IMR-90 (cell line): Measurements from ENCODE around the gene AHDC1. TPM values are rescaled to one million over a fixed set of nuclear protein-coding genes. Genes with fewer than 3 reads are reported as not detected.
A peak's percentile ranks its signal among the peaks of the same experiment; 100 is the strongest.

Source experiments
- ATAC-seq: fragments of 200-7000 bp; cut with Tn5 transposase; 2 replicates; pipeline ENCODE4 v1.9.1; 2020; ENCODE audit warnings: low read depth, mild to moderate bottlenecking, moderate library complexity
- BruUV-seq: library from RNA; stranded (reverse); fragments of 400-500 nt; replicated peaks from 2 replicates; lab custom pipeline; 2021; lab: Mats Ljungman, UMichigan
- CTCF ChIA-PET: fragments of 300-600 bp; formaldehyde crosslinking; extraction: SDS; loops from one replicate; lab custom pipeline; 2021; ENCODE audit warnings: antibody characterized with exemption; lab: Yijun Ruan, JAX
- POLR2A ChIA-PET: fragments of 300-600 bp; sonication (Branson Sonifier 250); formaldehyde crosslinking; loops from one replicate; lab custom pipeline; 2022; ENCODE audit warnings: antibody characterized with exemption; ENCODE audit not compliant: unreplicated experiment; lab: Charles Lee
- DNase-seq: peaks from one replicate; pipeline ENCODE4 v3.0.0; 2013
- H2AFZ ChIP-seq: replicated peaks from 2 replicates; pipeline ENCODE3; 2013; ENCODE audit warnings: low read length, mild to moderate bottlenecking; ENCODE audit not compliant: poor library complexity
- H2AK5ac ChIP-seq: 2 replicates; pipeline ENCODE4 v1.6.1; 2013; ENCODE audit warnings: low read depth, low read length, inconsistent platforms
- H2AK9ac ChIP-seq: replicated peaks from 2 replicates; pipeline ENCODE3; 2013; ENCODE audit warnings: mild to moderate bottlenecking, low read depth, low read length, moderate library complexity; ENCODE audit not compliant: poor library complexity
- H2BK120ac ChIP-seq: 2 replicates; pipeline ENCODE4 v1.6.1; 2013; ENCODE audit warnings: low read depth, low read length, inconsistent platforms
- H2BK15ac ChIP-seq: 3 replicates; pipeline ENCODE4 v1.6.1; 2013; ENCODE audit warnings: low read depth, low read length, inconsistent platforms
- H2BK20ac ChIP-seq: 2 replicates; pipeline ENCODE4 v1.6.1; 2013; ENCODE audit warnings: low read depth, mild to moderate bottlenecking, inconsistent platforms, low read length, moderate library complexity
- H2BK5ac ChIP-seq: 2 replicates; pipeline ENCODE4 v1.6.1; 2013; ENCODE audit warnings: mild to moderate bottlenecking, low read depth, low read length, inconsistent platforms; ENCODE audit not compliant: poor library complexity, severe bottlenecking
- H3K14ac ChIP-seq: replicated peaks from 2 replicates; pipeline ENCODE4 v1.6.1; 2013; ENCODE audit warnings: low read depth, low read length, inconsistent platforms
- H3K18ac ChIP-seq: 2 replicates; pipeline ENCODE4 v1.6.1; 2013; ENCODE audit warnings: low read depth, low read length, control low read depth
- H3K23ac ChIP-seq: 2 replicates; pipeline ENCODE4 v1.6.1; 2013; ENCODE audit warnings: low read depth, low read length, inconsistent platforms
- H3K27ac ChIP-seq: 2 replicates; pipeline ENCODE4 v1.5.1; 2013; ENCODE audit warnings: mild to moderate bottlenecking, control low read depth, low read length; ENCODE audit not compliant: insufficient read depth
- H3K27me3 ChIP-seq: 2 replicates; pipeline ENCODE4 v1.6.1; 2013; ENCODE audit warnings: low read length; ENCODE audit not compliant: control insufficient read depth, insufficient read depth
- H3K36me3 ChIP-seq: 2 replicates; pipeline ENCODE4 v1.6.1; 2013; ENCODE audit warnings: low read length, mixed read lengths; ENCODE audit not compliant: control insufficient read depth, insufficient read depth
- H3K4ac ChIP-seq: 2 replicates; pipeline ENCODE4 v1.6.1; 2013; ENCODE audit warnings: low read depth, low read length, inconsistent platforms
- H3K4me1 ChIP-seq: 2 replicates; pipeline ENCODE4 v1.6.1; 2013; ENCODE audit warnings: low read length, mixed read lengths; ENCODE audit not compliant: control insufficient read depth, insufficient read depth
- H3K4me2 ChIP-seq: 2 replicates; pipeline ENCODE4 v1.6.1; 2013; ENCODE audit warnings: low read depth, mild to moderate bottlenecking, control low read depth, low read length, moderate library complexity
- H3K4me3 ChIP-seq: 2 replicates; pipeline ENCODE4 v1.5.1; 2013; ENCODE audit warnings: low read depth, mild to moderate bottlenecking, control low read depth, low read length, moderate library complexity; ENCODE audit not compliant: insufficient read depth
- H3K56ac ChIP-seq: 2 replicates; pipeline ENCODE4 v1.6.1; 2013; ENCODE audit warnings: low read length, inconsistent platforms; ENCODE audit not compliant: insufficient read depth; ENCODE audit errors: extremely low read depth
- H3K79me1 ChIP-seq, 2 experiments: 2 replicates each; pipeline ENCODE4 v1.6.1; 2013; ENCODE audit warnings: low read length in 2 of 2, inconsistent platforms in 1 of 2, low read depth in 1 of 2
- H3K9ac ChIP-seq: 2 replicates; pipeline ENCODE4 v1.6.1; 2013; ENCODE audit warnings: low read depth, low read length, control low read depth
- H3K9me1 ChIP-seq: 2 replicates; pipeline ENCODE4 v1.6.1; 2013; ENCODE audit warnings: low read length, inconsistent platforms; ENCODE audit not compliant: insufficient read depth
- H3K9me3 ChIP-seq: 2 replicates; pipeline ENCODE4 v1.6.1; 2013; ENCODE audit warnings: low read length; ENCODE audit not compliant: control insufficient read depth, insufficient read depth
- H4K20me1 ChIP-seq: 2 replicates; pipeline ENCODE4 v1.6.1; 2013; ENCODE audit warnings: low read length, inconsistent platforms; ENCODE audit not compliant: insufficient read depth
- H4K5ac ChIP-seq: 2 replicates; pipeline ENCODE4 v1.6.1; 2013; ENCODE audit warnings: mild to moderate bottlenecking, low read depth, low read length, control low read depth
- H4K8ac ChIP-seq, 2 experiments: 2 replicates each; pipeline ENCODE4 v1.6.1; 2013; ENCODE audit warnings: low read depth in 2 of 2, low read length in 2 of 2, control low read depth in 1 of 2, inconsistent platforms in 1 of 2
- H4K91ac ChIP-seq: 2 replicates; pipeline ENCODE4 v1.6.1; 2013; ENCODE audit warnings: low read depth, low read length, inconsistent platforms; ENCODE audit not compliant: insufficient read depth
- CEBPB ChIP-seq: IDR thresholded peaks from 2 replicates; pipeline ENCODE4 v1.6.1; 2012; ENCODE audit warnings: low read depth, low read length, improper control_type of control experiment
- CHD1 ChIP-seq: IDR thresholded peaks from 2 replicates; pipeline ENCODE4 v1.6.1; 2012; ENCODE audit warnings: low read depth, low read length, improper control_type of control experiment
- MAZ ChIP-seq: IDR thresholded peaks from 2 replicates; pipeline ENCODE4 v1.6.1; 2012; ENCODE audit warnings: low read depth, mild to moderate bottlenecking, low read length, improper control_type of control experiment, moderate library complexity, borderline replicate concordance
- NFE2L2 ChIP-seq: fragments of 150-350 bp; IDR thresholded peaks from 2 replicates; pipeline ENCODE4 v1.6.1; 2016; ENCODE audit warnings: low read depth, mild to moderate bottlenecking, low read length
- POLR2A ChIP-seq: IDR thresholded peaks from 2 replicates; pipeline ENCODE4 v1.6.1; 2012; ENCODE audit warnings: mild to moderate bottlenecking, low read depth, low read length
- RAD21 ChIP-seq: IDR thresholded peaks from 2 replicates; pipeline ENCODE4 v1.6.1; 2012; ENCODE audit warnings: low read length, improper control_type of control experiment
- RFX5 ChIP-seq: IDR thresholded peaks from 2 replicates; pipeline ENCODE4 v1.8.0; 2012; ENCODE audit warnings: low read depth, mild to moderate bottlenecking, low read length, moderate library complexity
- WGBS, 2 experiments: methylation state at CpG; one replicate each; pipeline versions ENCODE4 v1.1.5 to v1.1.7; 2013; ENCODE audit warnings: missing lambda C conversion rate in 2 of 2; ENCODE audit not compliant: insufficient read length in 1 of 2; ENCODE audit errors: extremely low coverage in 2 of 2; 5-methylcytosine and 5-hydroxymethylcytosine counted together
- dilution Hi-C: fragments of 300-500 bp; cut with HindIII; formaldehyde crosslinking; loops from one replicate; pipeline ENCODE4 v1.14.3; 2018; ENCODE audit warnings: low sequenced_read_pairs; ENCODE audit not compliant: unreplicated experiment
- in situ Hi-C: fragments of 300-500 bp; cut with MboI; formaldehyde crosslinking; loops from 3 replicates; pipeline ENCODE4 v1.14.3; 2019; ENCODE audit warnings: low sequenced_read_pairs, inconsistent platforms, mixed read lengths
- intact Hi-C: fragments of 100-400 bp; cut with micrococcal nuclease; formaldehyde crosslinking; loops from 2 replicates; pipeline ENCODE4 v1.10.0; 2022
- polyA plus RNA-seq, 3 experiments: library from polyadenylated mRNA; depleted of rRNA; stranded (reverse); fragments of >200 nt; gene quantifications; 2 replicates each; pipeline ENCODE4 v1.2.3, GENCODE V29; 2012; ENCODE audit warnings: low replicate concordance in 1 of 3
- total RNA-seq: library from RNA; depleted of rRNA; stranded (reverse); fragments of >200 nt; gene quantifications from 2 replicates; pipeline ENCODE4 v1.2.3, GENCODE V29; 2012
- TF ChIP-seq, protein P1 (sequence below): fragments of 150-350 bp; IDR thresholded peaks from 2 replicates; pipeline ENCODE4 v1.6.1; 2017; ENCODE audit warnings: mild to moderate bottlenecking, antibody characterized with exemption, low read length, low read depth
- TF ChIP-seq, protein P2 (sequence below): fragments of 150-350 bp; IDR thresholded peaks from 2 replicates; pipeline ENCODE4 v1.6.1; 2016; ENCODE audit warnings: low read depth, mild to moderate bottlenecking, low read length, moderate library complexity, borderline replicate concordance

Gene AHDC1
- total and polyA plus RNA-seq, 2 of the 4 experiments (the other 2 are of a cell fraction): 2.0 to 11.6 TPM

DNA sequence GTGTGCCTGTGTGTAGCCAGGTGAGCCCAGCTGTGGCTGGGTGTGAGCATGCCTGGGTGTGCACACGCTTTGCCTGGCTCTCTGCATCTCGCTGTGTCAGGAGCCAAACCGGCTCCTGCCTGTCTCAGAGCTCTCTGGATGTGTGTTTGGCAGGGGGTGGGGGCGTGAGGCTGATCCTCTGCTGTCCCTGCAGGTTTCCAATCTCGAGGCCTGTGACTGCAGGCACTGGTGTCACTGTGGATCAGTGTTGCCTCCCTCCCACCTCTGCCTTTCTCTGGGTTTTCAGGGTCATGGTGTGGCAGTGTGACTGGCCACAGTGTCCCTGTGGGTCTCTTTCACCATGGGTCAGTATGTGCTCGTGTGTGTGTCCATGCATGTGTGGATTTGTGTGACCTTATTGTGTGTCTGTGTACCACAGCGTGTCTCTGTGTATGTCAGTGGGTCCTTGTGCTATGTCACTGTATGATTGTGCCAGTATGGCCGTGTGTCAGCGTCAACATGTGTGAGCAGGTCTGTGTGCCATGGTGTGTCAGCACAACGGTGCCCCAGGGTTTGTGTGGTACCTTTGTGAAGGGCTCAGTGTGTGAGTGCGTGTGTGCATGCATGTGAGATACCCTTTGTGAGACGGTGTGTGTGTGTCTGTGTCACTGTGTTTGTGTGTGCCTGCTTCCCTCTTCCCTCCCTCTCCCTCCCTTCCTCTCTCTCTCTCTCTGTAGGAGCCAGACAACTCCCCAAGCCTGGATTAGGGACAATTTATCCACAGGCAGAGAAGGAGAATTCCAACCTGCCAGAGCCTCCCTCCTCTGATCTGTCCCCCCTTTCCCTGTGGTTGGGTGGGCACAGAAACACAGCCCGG is 43.4 kb downstream of the AHDC1 start:
- no peak overlapping the region for H3K56ac ChIP-seq
- H2BK120ac ChIP-seq: no peak overlapping the region
- no peak overlapping the region for H3K4me3 ChIP-seq
- peak overlapping the region; percentile 80 for H2AK5ac ChIP-seq
- peaks cover 6% of the 10 kb centered on the region for H3K36me3 ChIP-seq
- ATAC-seq (no peak), DNase-seq (no peak)
- dilution Hi-C loops (no loop called here), intact Hi-C loops (no loop called here), in situ Hi-C loops (no loop called here)
- H2AFZ ChIP-seq: peak overlapping the region; percentile 59
- H3K9ac ChIP-seq: 0 out of 2 replicates have a peak overlapping the region, but pooled peaks have one; percentile 18
- TF ChIP-seq POLR2A (no peak), CHD1 (no peak), RAD21 (no peak), RFX5 (no peak), MAZ (no peak), CEBPB (no peak), NFE2L2 (no peak)
- TF ChIP-seq, protein P1, sequence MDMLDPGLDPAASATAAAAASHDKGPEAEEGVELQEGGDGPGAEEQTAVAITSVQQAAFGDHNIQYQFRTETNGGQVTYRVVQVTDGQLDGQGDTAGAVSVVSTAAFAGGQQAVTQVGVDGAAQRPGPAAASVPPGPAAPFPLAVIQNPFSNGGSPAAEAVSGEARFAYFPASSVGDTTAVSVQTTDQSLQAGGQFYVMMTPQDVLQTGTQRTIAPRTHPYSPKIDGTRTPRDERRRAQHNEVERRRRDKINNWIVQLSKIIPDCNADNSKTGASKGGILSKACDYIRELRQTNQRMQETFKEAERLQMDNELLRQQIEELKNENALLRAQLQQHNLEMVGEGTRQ: no peak
- TF ChIP-seq, protein P2, sequence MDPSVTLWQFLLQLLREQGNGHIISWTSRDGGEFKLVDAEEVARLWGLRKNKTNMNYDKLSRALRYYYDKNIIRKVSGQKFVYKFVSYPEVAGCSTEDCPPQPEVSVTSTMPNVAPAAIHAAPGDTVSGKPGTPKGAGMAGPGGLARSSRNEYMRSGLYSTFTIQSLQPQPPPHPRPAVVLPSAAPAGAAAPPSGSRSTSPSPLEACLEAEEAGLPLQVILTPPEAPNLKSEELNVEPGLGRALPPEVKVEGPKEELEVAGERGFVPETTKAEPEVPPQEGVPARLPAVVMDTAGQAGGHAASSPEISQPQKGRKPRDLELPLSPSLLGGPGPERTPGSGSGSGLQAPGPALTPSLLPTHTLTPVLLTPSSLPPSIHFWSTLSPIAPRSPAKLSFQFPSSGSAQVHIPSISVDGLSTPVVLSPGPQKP: no peak
- CTCF ChIA-PET: no interaction called here
- H3K9me3 ChIP-seq: no peaks in the 10 kb centered on the region
- peaks cover 20 to 91% of the 10 kb centered on the region in 2 experiments for H3K79me1 ChIP-seq
- H3K4ac ChIP-seq: peak overlapping the region; percentile 76
- no peak overlapping the region for H3K4me2 ChIP-seq
- H2BK20ac ChIP-seq: no peak overlapping the region
- no peak overlapping the region; the same call in 1 of the 2 replicates for H4K91ac ChIP-seq
- H4K5ac ChIP-seq: no peak overlapping the region
- H3K27ac ChIP-seq: no peak overlapping the region
- peak overlapping the region; percentile 82 for H2AK9ac ChIP-seq
- H3K4me1 ChIP-seq: peaks cover 46% of the 10 kb centered on the region
- WGBS, 2 experiments: 100% methylated on average over 2 of the region's 13 CpGs; no CpG with 5 or more reads in 1 of the 2 experiments
- H2BK15ac ChIP-seq: no peak overlapping the region; the same call in 2 of the 3 replicates
- H3K27me3 ChIP-seq: no peaks in the 10 kb centered on the region
- peaks cover 34% of the 10 kb centered on the region for H4K20me1 ChIP-seq
- no peak overlapping the region for H2BK5ac ChIP-seq
- no TSS peak for BruUV-seq
- H3K18ac ChIP-seq: no peak overlapping the region
- peak overlapping the region in 1 of 2 experiments; percentile 19; a peak in 1 of 4 replicates for H4K8ac ChIP-seq
- H3K14ac ChIP-seq: peak overlapping the region; percentile 40; the same call in 1 of the 2 replicates
- peaks cover 30% of the 10 kb centered on the region for H3K9me1 ChIP-seq
- H3K23ac ChIP-seq: peak overlapping the region; percentile 68; the same call in 1 of the 2 replicates
- POLR2A ChIA-PET: no interaction called here
